Measurements from ENCODE around the gene CPN1.

The CPN1 gene

GRCh38 chr10:99995269-99995668 lies 86.4 kb downstream of the CPN1 start:
- no peak for DNase-seq

GRCh38 chr10:99994801-99995200 lies 86.9 kb downstream of the CPN1 start:
- DNase-seq, result no peak

- DNase-seq, result peak; percentile 63
These were observed 87.7 kb downstream of the CPN1 start for GRCh38 chr10:99993701-99994689.

All from CD4-positive, alpha-beta T cell treated with Interleukin-6 for 4 hours (primary cell).